HepG2 (cell line): ENCODE measurements around the gene DCAF6. TPM values are rescaled to one million over a fixed set of nuclear protein-coding genes. Genes with fewer than 3 reads are reported as not detected.

Experiments used
- ATAC-seq: fragments of 200-7000 bp; cut with Tn5 transposase; 3 replicates; pipeline ENCODE4 v1.9.1; 2020; ENCODE audit warnings: mild to moderate bottlenecking, moderate library complexity
- BruUV-seq: library from RNA; stranded (reverse); fragments of 400-500 nt; replicated peaks from 2 replicates; lab custom pipeline; 2021; lab: Mats Ljungman, UMichigan
- CTCF ChIA-PET: fragments of 300-600 bp; formaldehyde crosslinking; extraction: SDS; loops from one replicate; lab custom pipeline; 2021; ENCODE audit warnings: low total read pairs, inconsistent platforms, low intra/inter-chr PET ratio; lab: Yijun Ruan, JAX
- POLR2A ChIA-PET: fragments of 350-600 bp; sonication (Branson Sonifier 250); formaldehyde crosslinking; loops from one replicate; lab custom pipeline; 2020; ENCODE audit warnings: antibody characterized with exemption, inconsistent platforms; lab: Yijun Ruan, JAX
- DNase-seq: peaks from one replicate; pipeline ENCODE4 v3.0.0-alpha.2; 2015; ENCODE audit warnings: low spot score
- FAIRE-seq: peaks from 3 replicates; lab custom pipeline; 2011; peaks lifted over from hg19 to GRCh38; lab: Jason Lieb, UNC
- H2AFZ ChIP-seq: one replicate; pipeline ENCODE4 v1.6.1; 2011; ENCODE audit warnings: low read length, inconsistent platforms
- H3K27ac ChIP-seq: fragments of 300-600 bp; 3 replicates; pipeline ENCODE4 v1.8.0; 2011; ENCODE audit warnings: mixed run types, mild to moderate bottlenecking, mixed read lengths, low read length, inconsistent platforms; ENCODE audit not compliant: insufficient read depth; ENCODE audit errors: extremely low read length
- H3K27me3 ChIP-seq, 2 experiments: fragments of 200-600 bp in 1 of 2; 2 replicates in 1 of 2; 3 replicates in 1 of 2; pipeline versions ENCODE4 v1.6.0 to v1.8.0; 2011; ENCODE audit warnings: low read length in 2 of 2, mild to moderate bottlenecking in 2 of 2, moderate library complexity in 2 of 2, inconsistent platforms in 1 of 2; ENCODE audit not compliant: insufficient read depth in 2 of 2, control insufficient read depth in 1 of 2
- H3K36me3 ChIP-seq, 2 experiments: fragments of 200-600 bp in 1 of 2; replicated peaks in 1 of 2; 2 replicates in 1 of 2; 3 replicates in 1 of 2; pipeline versions ENCODE4 v1.5.1 to v1.8.0; 2011; ENCODE audit warnings: low read length in 2 of 2, inconsistent platforms in 1 of 2; ENCODE audit not compliant: insufficient read depth in 2 of 2, control insufficient read depth in 1 of 2
- H3K4me1 ChIP-seq: 2 replicates; pipeline ENCODE4 v1.5.1; 2012; ENCODE audit warnings: low read length, inconsistent platforms; ENCODE audit not compliant: insufficient read depth
- H3K4me2 ChIP-seq: 2 replicates; pipeline ENCODE4 v1.6.0; 2011; ENCODE audit warnings: low read depth, low read length, inconsistent platforms
- H3K4me3 ChIP-seq, 3 experiments: fragments of 200-600 bp in 1 of 3; sonication (generic), shearing (Covaris generic) in 1 of 3; replicated peaks in 1 of 3; 2 replicates each; pipeline ENCODE4 v1.5.1; 2011 to 2016; ENCODE audit warnings: low read length in 3 of 3, inconsistent platforms in 2 of 3, low read depth in 2 of 3, mild to moderate bottlenecking in 2 of 3, control low read depth in 1 of 3, mixed read lengths in 1 of 3; ENCODE audit not compliant: insufficient read depth in 1 of 3
- H3K79me2 ChIP-seq: one replicate; pipeline ENCODE4 v1.6.1; 2011; ENCODE audit warnings: low read length, inconsistent platforms; ENCODE audit not compliant: insufficient read depth
- H3K9ac ChIP-seq: 2 replicates; pipeline ENCODE4 v1.6.0; 2011; ENCODE audit warnings: mild to moderate bottlenecking, low read depth, low read length, inconsistent platforms; ENCODE audit not compliant: insufficient read depth
- H3K9me3 ChIP-seq: 2 replicates; pipeline ENCODE4 v1.5.1; 2012; ENCODE audit warnings: mild to moderate bottlenecking, low read length
- H4K20me1 ChIP-seq: 2 replicates; pipeline ENCODE4 v1.6.0; 2011; ENCODE audit warnings: inconsistent platforms, mild to moderate bottlenecking, low read length, moderate library complexity; ENCODE audit not compliant: insufficient read depth
- CC2D1A ChIP-seq: sonication (generic); formaldehyde crosslinking; IDR thresholded peaks from 2 replicates; pipeline ENCODE4 v1.8.1; 2023; ENCODE audit warnings: mild to moderate bottlenecking, missing genetic modification reagents
- HNRNPLL ChIP-seq: fragments of 200-400 bp; formaldehyde crosslinking; IDR thresholded peaks from 2 replicates; pipeline ENCODE4 v1.6.1; 2017; ENCODE audit warnings: mild to moderate bottlenecking, low read depth, low read length; ENCODE audit not compliant: poor library complexity, severe bottlenecking
- KLF12 ChIP-seq: sonication (generic); formaldehyde crosslinking; IDR thresholded peaks from 2 replicates; pipeline ENCODE4 v1.4.0; 2020; ENCODE audit warnings: missing genetic modification reagents, borderline replicate concordance
- KLF15 ChIP-seq: sonication (generic); formaldehyde crosslinking; IDR thresholded peaks from 2 replicates; pipeline ENCODE4 v1.8.1; 2023; ENCODE audit warnings: borderline replicate concordance, mild to moderate bottlenecking, inconsistent platforms, missing genetic modification reagents, mixed read lengths
- MEF2D ChIP-seq: sonication (generic); formaldehyde crosslinking; IDR thresholded peaks from 2 replicates; pipeline ENCODE4 v1.5.1; 2020; ENCODE audit warnings: mild to moderate bottlenecking, missing genetic modification reagents
- MTA3 ChIP-seq: sonication (generic); formaldehyde crosslinking; IDR thresholded peaks from 2 replicates; pipeline ENCODE4 v1.4.0; 2020; ENCODE audit warnings: missing genetic modification reagents
- MYC ChIP-seq: sonication (generic); formaldehyde crosslinking; IDR thresholded peaks from 2 replicates; pipeline ENCODE4 v1.9.0; 2021; ENCODE audit warnings: missing genetic modification reagents, borderline replicate concordance
- NCOR1 ChIP-seq: fragments of 200-600 bp; sonication (generic); IDR thresholded peaks from 2 replicates; pipeline ENCODE4 v1.7.0; 2017; ENCODE audit warnings: antibody characterized with exemption, low read length, borderline replicate concordance
- XRCC5 ChIP-seq: fragments of 200-400 bp; formaldehyde crosslinking; optimal IDR thresholded peaks from 2 replicates; pipeline ENCODE3; 2017; ENCODE audit warnings: mild to moderate bottlenecking, low read length
- ZNF383 ChIP-seq: sonication (generic); formaldehyde crosslinking; IDR thresholded peaks from 2 replicates; pipeline ENCODE4 v1.4.0; 2020; ENCODE audit warnings: missing genetic modification reagents, mild to moderate bottlenecking, borderline replicate concordance
- ZNF430 ChIP-seq: sonication (generic); formaldehyde crosslinking; IDR thresholded peaks from 2 replicates; pipeline ENCODE4 v1.9.0; 2021; ENCODE audit warnings: mild to moderate bottlenecking, missing genetic modification reagents
- ZNF75D ChIP-seq: sonication (generic); formaldehyde crosslinking; IDR thresholded peaks from 2 replicates; pipeline ENCODE4 v1.8.1; 2023; ENCODE audit warnings: missing genetic modification reagents, mild to moderate bottlenecking, borderline replicate concordance
- WGBS: methylation state at CpG from one replicate; pipeline ENCODE4 v1.1.6; 2017; ENCODE audit warnings: low lambda C conversion rate; 5-methylcytosine and 5-hydroxymethylcytosine counted together
- in situ Hi-C: cut with HindIII; loops from 2 replicates; pipeline ENCODE4 v1.10.0; 2017; ENCODE audit warnings: low pct_unique_long_range_greater_than_20kb; ENCODE audit not compliant: extremely low pct_ligation_motif_present
- intact Hi-C: fragments of 100-400 bp; cut with micrococcal nuclease; formaldehyde crosslinking; loops from one replicate; pipeline ENCODE4 v1.10.0; 2022; ENCODE audit not compliant: unreplicated experiment
- polyA plus RNA-seq, 8 experiments: library from polyadenylated mRNA; depleted of rRNA in 3 of 8; stranded (reverse) in 7 of 8; unstranded in 1 of 8; fragments of >200 nt; fragmentation: Illumina TruSeq in 4 of 8; extraction: Trizol in 4 of 8; gene quantifications; 2 replicates each; pipeline versions ENCODE4 v1.2.1 to v1.2.3, GENCODE V29; 2011 to 2016; ENCODE audit warnings: low read depth in 4 of 8, missing spikeins in 1 of 8, mixed read lengths in 1 of 8; ENCODE audit not compliant: insufficient read depth in 1 of 8
- total RNA-seq, 5 experiments: library from RNA; depleted of rRNA; stranded (reverse); fragments of >200 nt; fragmentation: Illumina TruSeq; extraction: Trizol; gene quantifications; 2 replicates each; pipeline ENCODE4 v1.2.3, GENCODE V29; 2016; ENCODE audit warnings: low read depth in 1 of 5
- TF ChIP-seq, protein P1 (sequence below): sonication (generic); formaldehyde crosslinking; IDR thresholded peaks from 2 replicates; pipeline ENCODE4 v1.8.0; 2022; ENCODE audit warnings: missing genetic modification reagents, mild to moderate bottlenecking, inconsistent platforms, borderline replicate concordance
- TF ChIP-seq, protein P2 (sequence below): sonication (generic); formaldehyde crosslinking; IDR thresholded peaks from 2 replicates; pipeline ENCODE4 v1.5.0; 2020; ENCODE audit warnings: mild to moderate bottlenecking, missing genetic modification reagents
- TF ChIP-seq, protein P3 (sequence below): IDR thresholded peaks from 2 replicates; pipeline ENCODE4 v1.6.1; 2016; ENCODE audit warnings: control low read depth

Gene DCAF6
- total and polyA plus RNA-seq, 2 of the 13 experiments (the other 11 are each of a cell fraction or from before 2014, with no cell fraction given): 24.7 to 33.7 TPM

DNA sequence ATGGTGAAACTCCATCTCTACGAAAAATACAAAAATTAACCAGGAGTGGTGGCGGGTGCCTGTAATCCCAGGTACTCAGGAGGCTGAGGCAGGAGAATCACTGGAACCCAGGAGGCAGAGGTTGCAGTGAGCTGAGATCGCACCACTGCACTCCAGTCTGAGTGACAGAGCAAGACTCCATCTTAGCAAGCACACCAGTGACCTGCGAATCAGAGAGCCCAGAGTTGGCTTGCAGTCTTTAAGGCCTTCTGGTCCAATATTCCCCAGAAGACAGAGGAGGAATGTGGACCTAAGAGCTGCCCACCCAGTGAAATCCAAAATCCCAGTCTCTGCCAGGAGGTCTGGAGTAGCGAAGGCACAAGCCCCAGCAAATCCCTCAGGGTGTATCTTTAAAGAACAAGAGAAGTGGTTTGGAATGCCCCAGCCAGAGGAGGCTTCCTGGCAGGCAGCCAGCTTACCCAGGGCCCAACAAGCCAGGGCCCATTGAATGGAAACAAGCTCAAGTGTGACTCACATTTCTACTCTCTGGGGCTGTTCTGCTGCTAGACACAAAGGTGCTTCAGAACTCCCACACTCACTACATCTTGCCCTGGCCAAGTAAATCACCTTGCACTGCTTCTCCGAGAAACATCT is 176.3 kb downstream of the DCAF6 start:
- TF ChIP-seq, protein P1, sequence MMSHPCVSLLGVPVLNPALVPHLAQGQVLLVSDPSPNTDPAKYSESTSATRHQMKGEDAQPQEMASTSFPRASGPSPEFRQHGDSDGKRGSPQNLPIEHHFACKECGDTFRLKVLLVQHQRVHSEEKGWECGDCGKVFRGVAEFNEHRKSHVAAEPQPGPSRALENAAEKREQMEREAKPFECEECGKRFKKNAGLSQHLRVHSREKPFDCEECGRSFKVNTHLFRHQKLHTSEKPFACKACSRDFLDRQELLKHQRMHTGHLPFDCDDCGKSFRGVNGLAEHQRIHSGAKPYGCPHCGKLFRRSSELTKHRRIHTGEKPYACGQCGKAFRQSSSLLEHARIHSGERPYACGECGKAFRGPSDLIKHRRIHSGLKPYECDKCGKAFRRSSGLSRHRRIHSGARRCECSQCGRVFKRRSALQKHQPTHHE (CRISPR knock-in tag): no peak
- TF ChIP-seq MEF2D (CRISPR knock-in tag) (no peak), CC2D1A (CRISPR knock-in tag) (no peak), ZNF383 (CRISPR knock-in tag) (no peak), HNRNPLL (no peak)
- Histone ChIP-seq H3K79me2 (no peaks in the 10 kb centered on the region), H3K4me2 (no peak overlapping the region), H3K27me3 (no peaks in the 10 kb centered on the region), H3K9me3 (no peaks in the 10 kb centered on the region), H3K4me3 (no peak overlapping the region), H3K9ac (no peak overlapping the region), H4K20me1 (no peaks in the 10 kb centered on the region), H3K36me3 (no peaks in the 10 kb centered on the region), H3K4me1 (peaks cover 3% of the 10 kb centered on the region), H3K27ac (no peak overlapping the region), H2AFZ (no peak overlapping the region)
- CTCF ChIA-PET: no interaction called here
- POLR2A ChIA-PET: no interaction called here
- ATAC-seq (peak; percentile 41; the same call in 1 of the 3 replicates), FAIRE-seq (no peak), DNase-seq (no peak)
- WGBS: 87% methylated on average over 6 of the region's 6 CpGs
- intact Hi-C loops: no loop called here
- in situ Hi-C loops: no loop called here
- no TSS peak for BruUV-seq

DNA sequence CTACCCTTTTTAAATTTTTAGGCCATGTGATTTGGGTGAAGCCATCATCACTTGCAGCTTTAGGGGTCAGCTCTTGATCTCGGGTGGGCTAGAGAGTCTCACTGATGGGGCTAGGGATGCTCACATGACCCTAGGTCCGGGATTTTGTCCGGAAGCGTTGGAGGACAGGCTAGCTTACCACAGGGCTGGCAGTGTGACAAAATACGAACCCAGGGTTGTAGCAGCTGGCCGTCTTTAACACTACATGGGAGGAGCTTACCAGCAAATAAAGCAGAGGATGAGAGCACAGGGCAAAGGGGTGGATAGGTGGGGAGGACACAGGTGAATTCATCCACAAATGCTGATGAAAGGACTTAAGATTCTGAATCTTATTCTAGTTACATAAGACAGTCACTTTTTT is 178.4 kb downstream of the DCAF6 start:
- no peaks in the 10 kb centered on the region for H3K27me3 ChIP-seq
- H3K79me2 ChIP-seq: no peaks in the 10 kb centered on the region
- CTCF ChIA-PET: no interaction called here
- intact Hi-C loops (no loop called here), in situ Hi-C loops (no loop called here)
- no peak overlapping the region for H2AFZ ChIP-seq
- no TSS peak for BruUV-seq
- WGBS: 42% methylated on average over 6 of the region's 6 CpGs
- H3K27ac ChIP-seq: no peak overlapping the region
- no peak overlapping the region for H3K4me3 ChIP-seq
- DNase-seq (no peak), FAIRE-seq (no peak), ATAC-seq (no peak)
- no peak overlapping the region for H3K4me2 ChIP-seq
- H3K9ac ChIP-seq: no peak overlapping the region
- no peaks in the 10 kb centered on the region for H4K20me1 ChIP-seq
- no peaks in the 10 kb centered on the region for H3K36me3 ChIP-seq
- POLR2A ChIA-PET: no interaction called here
- H3K9me3 ChIP-seq: no peaks in the 10 kb centered on the region
- no peaks in the 10 kb centered on the region for H3K4me1 ChIP-seq
- TF ChIP-seq, protein P2, sequence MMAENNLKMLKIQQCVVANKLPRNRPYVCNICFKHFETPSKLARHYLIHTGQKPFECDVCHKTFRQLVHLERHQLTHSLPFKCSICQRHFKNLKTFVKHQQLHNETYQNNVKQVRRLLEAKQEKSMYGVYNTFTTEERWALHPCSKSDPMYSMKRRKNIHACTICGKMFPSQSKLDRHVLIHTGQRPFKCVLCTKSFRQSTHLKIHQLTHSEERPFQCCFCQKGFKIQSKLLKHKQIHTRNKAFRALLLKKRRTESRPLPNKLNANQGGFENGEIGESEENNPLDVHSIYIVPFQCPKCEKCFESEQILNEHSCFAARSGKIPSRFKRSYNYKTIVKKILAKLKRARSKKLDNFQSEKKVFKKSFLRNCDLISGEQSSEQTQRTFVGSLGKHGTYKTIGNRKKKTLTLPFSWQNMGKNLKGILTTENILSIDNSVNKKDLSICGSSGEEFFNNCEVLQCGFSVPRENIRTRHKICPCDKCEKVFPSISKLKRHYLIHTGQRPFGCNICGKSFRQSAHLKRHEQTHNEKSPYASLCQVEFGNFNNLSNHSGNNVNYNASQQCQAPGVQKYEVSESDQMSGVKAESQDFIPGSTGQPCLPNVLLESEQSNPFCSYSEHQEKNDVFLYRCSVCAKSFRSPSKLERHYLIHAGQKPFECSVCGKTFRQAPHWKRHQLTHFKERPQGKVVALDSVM: no peak
- no peak for TF ChIP-seq ZNF430 (CRISPR knock-in tag)
- no peak for TF ChIP-seq KLF12
- no peak for TF ChIP-seq ZNF75D (CRISPR knock-in tag)
- TF ChIP-seq, protein P3, sequence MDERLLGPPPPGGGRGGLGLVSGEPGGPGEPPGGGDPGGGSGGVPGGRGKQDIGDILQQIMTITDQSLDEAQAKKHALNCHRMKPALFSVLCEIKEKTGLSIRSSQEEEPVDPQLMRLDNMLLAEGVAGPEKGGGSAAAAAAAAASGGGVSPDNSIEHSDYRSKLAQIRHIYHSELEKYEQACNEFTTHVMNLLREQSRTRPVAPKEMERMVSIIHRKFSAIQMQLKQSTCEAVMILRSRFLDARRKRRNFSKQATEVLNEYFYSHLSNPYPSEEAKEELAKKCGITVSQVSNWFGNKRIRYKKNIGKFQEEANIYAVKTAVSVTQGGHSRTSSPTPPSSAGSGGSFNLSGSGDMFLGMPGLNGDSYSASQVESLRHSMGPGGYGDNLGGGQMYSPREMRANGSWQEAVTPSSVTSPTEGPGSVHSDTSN (CRISPR knock-in tag): no peak
- TF ChIP-seq MYC: no peak
- TF ChIP-seq XRCC5: no peak
- no peak for TF ChIP-seq MTA3 (CRISPR knock-in tag)
- no peak for TF ChIP-seq NCOR1
- TF ChIP-seq KLF15 (CRISPR knock-in tag): no peak
